Measurements from ENCODE around the gene NFKBIE. TPM values are rescaled to one million over a fixed set of nuclear protein-coding genes. Genes with fewer than 3 reads are reported as not detected.

The NFKBIE gene
- total and polyA plus RNA-seq, 2 of the 13 experiments (the other 11 are each of a cell fraction or from before 2014, with no cell fraction given), result 6.7 to 14.5 TPM

DNA sequence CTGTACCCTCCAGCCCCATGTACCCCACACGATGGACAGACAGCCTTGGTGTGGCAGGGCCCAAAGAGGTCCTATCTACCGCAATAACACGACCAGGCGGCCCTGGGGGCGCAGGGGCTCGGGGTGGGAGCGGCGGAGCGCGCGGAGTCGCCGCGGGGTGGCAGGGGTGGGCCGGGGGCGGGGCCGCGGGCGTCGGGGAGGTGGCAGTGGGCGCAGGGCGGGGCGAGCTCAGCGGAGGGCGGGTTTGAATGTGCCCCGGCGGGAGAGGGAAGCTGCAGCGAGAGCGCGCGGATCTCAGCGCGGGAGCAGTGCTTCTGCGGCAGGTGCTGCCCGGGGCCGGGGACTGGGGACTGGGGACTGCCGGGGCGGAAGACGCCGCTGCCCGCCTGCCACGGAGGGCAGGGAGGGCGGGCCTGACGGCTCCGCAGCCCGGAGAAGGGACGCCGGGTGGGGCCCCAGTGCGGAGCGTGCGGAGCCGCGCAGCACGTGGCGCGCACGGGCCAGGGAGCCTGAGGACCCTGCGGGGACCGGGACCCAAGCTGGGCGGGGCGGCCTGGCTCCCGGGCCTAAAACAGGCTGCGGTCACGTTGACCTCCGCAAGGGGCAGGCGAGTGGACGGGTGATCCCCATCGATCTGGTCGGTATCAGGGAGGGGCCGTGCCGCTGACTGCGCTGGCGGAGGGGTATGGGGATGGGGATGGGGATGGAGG is 41.9 kb downstream of the NFKBIE start, which contains the start of gene SLC29A1 (continued):
- TF ChIP-seq HBP1 (CRISPR knock-in tag; IDR thresholded peaks at IDR 0.05; ENCODE audit: low read depth) (0 out of 2 replicates have a peak, but pooled peaks have one; percentile 38), ZNF598 (CRISPR knock-in tag; IDR thresholded peaks at IDR 0.05; ENCODE audit: borderline replicate concordance) (no peak), ZNF274 (CRISPR knock-in tag; IDR thresholded peaks at IDR 0.05) (peak; percentile 24; the same call in 1 of the 2 replicates), ZFAT (CRISPR knock-in tag; conservative IDR thresholded peaks at IDR 0.05) (peak; percentile 71; the same call in 1 of the 2 replicates), SIN3A (IDR thresholded peaks at IDR 0.05; ENCODE audit: borderline replicate concordance, low read depth, low read length) (peak; percentile 84; the same call in 1 of the 2 replicates), ZNF44 (CRISPR knock-in tag; IDR thresholded peaks at IDR 0.05) (no peak), ZNF343 (CRISPR knock-in tag; IDR thresholded peaks at IDR 0.05) (no peak), ZNF672 (CRISPR knock-in tag; IDR thresholded peaks at IDR 0.05) (no peak), ZNF367 (CRISPR knock-in tag; IDR thresholded peaks at IDR 0.05; ENCODE audit: borderline replicate concordance) (0 out of 2 replicates have a peak, but pooled peaks have one; percentile 70), HES4 (CRISPR knock-in tag; IDR thresholded peaks at IDR 0.05; ENCODE audit: borderline replicate concordance) (peak; percentile 75; the same call in 1 of the 2 replicates), ZNF83 (CRISPR knock-in tag; IDR thresholded peaks at IDR 0.05; ENCODE audit: borderline replicate concordance) (peak; percentile 49), ZMYM3 (CRISPR knock-in tag; IDR thresholded peaks at IDR 0.05) (0 out of 2 replicates have a peak, but pooled peaks have one; percentile 46), SNAPC2 (CRISPR knock-in tag; IDR thresholded peaks at IDR 0.05) (peak; percentile 62; the same call in 1 of the 2 replicates), CBX2 (IDR thresholded peaks at IDR 0.05; ENCODE audit: low read depth, low read length) (no peak), CBX2 (CRISPR knock-in tag; IDR thresholded peaks at IDR 0.05; ENCODE audit: low read depth) (0 out of 2 replicates have a peak, but pooled peaks have one; percentile 20), EZH2 (conservative IDR thresholded peaks at IDR 0.05; ENCODE audit: low read depth, low read length) (no peak), POLR2AphosphoS2 (IDR thresholded peaks at IDR 0.05; ENCODE audit: low read depth, low read length) (no peak), ZMYM4 (CRISPR knock-in tag; IDR thresholded peaks at IDR 0.05) (peak; percentile 40; the same call in 1 of the 2 replicates), SOX5 (CRISPR knock-in tag; IDR thresholded peaks at IDR 0.05; ENCODE audit: borderline replicate concordance) (peak; percentile 12; the same call in 1 of the 2 replicates), HDAC6 (IDR thresholded peaks at IDR 0.05; ENCODE audit: low read depth, low read length) (no peak)
- TF ChIP-seq, protein P1, sequence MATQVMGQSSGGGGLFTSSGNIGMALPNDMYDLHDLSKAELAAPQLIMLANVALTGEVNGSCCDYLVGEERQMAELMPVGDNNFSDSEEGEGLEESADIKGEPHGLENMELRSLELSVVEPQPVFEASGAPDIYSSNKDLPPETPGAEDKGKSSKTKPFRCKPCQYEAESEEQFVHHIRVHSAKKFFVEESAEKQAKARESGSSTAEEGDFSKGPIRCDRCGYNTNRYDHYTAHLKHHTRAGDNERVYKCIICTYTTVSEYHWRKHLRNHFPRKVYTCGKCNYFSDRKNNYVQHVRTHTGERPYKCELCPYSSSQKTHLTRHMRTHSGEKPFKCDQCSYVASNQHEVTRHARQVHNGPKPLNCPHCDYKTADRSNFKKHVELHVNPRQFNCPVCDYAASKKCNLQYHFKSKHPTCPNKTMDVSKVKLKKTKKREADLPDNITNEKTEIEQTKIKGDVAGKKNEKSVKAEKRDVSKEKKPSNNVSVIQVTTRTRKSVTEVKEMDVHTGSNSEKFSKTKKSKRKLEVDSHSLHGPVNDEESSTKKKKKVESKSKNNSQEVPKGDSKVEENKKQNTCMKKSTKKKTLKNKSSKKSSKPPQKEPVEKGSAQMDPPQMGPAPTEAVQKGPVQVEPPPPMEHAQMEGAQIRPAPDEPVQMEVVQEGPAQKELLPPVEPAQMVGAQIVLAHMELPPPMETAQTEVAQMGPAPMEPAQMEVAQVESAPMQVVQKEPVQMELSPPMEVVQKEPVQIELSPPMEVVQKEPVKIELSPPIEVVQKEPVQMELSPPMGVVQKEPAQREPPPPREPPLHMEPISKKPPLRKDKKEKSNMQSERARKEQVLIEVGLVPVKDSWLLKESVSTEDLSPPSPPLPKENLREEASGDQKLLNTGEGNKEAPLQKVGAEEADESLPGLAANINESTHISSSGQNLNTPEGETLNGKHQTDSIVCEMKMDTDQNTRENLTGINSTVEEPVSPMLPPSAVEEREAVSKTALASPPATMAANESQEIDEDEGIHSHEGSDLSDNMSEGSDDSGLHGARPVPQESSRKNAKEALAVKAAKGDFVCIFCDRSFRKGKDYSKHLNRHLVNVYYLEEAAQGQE (IDR thresholded peaks at IDR 0.05; ENCODE audit: borderline replicate concordance in 1 of 2, low read depth in 1 of 2, low read length in 2 of 2), result no peak
- TF ChIP-seq, protein P2, sequence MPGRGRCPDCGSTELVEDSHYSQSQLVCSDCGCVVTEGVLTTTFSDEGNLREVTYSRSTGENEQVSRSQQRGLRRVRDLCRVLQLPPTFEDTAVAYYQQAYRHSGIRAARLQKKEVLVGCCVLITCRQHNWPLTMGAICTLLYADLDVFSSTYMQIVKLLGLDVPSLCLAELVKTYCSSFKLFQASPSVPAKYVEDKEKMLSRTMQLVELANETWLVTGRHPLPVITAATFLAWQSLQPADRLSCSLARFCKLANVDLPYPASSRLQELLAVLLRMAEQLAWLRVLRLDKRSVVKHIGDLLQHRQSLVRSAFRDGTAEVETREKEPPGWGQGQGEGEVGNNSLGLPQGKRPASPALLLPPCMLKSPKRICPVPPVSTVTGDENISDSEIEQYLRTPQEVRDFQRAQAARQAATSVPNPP (CRISPR knock-in tag; IDR thresholded peaks at IDR 0.05), result 0 out of 2 replicates have a peak, but pooled peaks have one; percentile 64
- TF ChIP-seq, protein P3, sequence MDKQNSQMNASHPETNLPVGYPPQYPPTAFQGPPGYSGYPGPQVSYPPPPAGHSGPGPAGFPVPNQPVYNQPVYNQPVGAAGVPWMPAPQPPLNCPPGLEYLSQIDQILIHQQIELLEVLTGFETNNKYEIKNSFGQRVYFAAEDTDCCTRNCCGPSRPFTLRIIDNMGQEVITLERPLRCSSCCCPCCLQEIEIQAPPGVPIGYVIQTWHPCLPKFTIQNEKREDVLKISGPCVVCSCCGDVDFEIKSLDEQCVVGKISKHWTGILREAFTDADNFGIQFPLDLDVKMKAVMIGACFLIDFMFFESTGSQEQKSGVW (CRISPR knock-in tag; IDR thresholded peaks at IDR 0.05; ENCODE audit: borderline replicate concordance), result no peak

Data from HepG2 (cell line).